Activated T-helper 17 cell treated with anti-CD3 and anti-CD28 coated beads, Interleukin-2, amount 50 U/mL, for 72 hours (primary cell): ENCODE measurements around the gene PSMD9. TPM values are rescaled to one million over a fixed set of nuclear protein-coding genes. Genes with fewer than 3 reads are reported as not detected.

Experiments
- ATAC-seq: fragments of 150-1000 bp; cut with Tn5 transposase; replicated peaks from 2 replicates; pipeline ENCODE4 v1.10.0; 2021; ENCODE audit warnings: mild to moderate bottlenecking, moderate library complexity
- H3K27ac Mint-ChIP-seq: one replicate; pipeline ENCODE4 v1.8.0; 2022; ENCODE audit warnings: mixed read lengths
- H3K27me3 Mint-ChIP-seq: one replicate; pipeline ENCODE4 v1.8.0; 2022; ENCODE audit warnings: mixed read lengths
- H3K36me3 Mint-ChIP-seq: one replicate; pipeline ENCODE4 v1.8.0; 2022; ENCODE audit warnings: low read depth, mild to moderate bottlenecking, mixed read lengths
- H3K4me1 Mint-ChIP-seq: one replicate; pipeline ENCODE4 v1.8.0; 2022; ENCODE audit warnings: mixed read lengths
- H3K4me3 Mint-ChIP-seq: one replicate; pipeline ENCODE4 v1.8.0; 2022; ENCODE audit warnings: mild to moderate bottlenecking, mixed read lengths
- H3K9me3 Mint-ChIP-seq: one replicate; pipeline ENCODE4 v1.8.0; 2022; ENCODE audit warnings: mixed read lengths
- total RNA-seq, 2 donors: library from RNA; stranded (reverse); gene quantifications; one replicate each; pipeline ENCODE4 v1.2.3, GENCODE V29; 2022

Gene PSMD9
- total RNA-seq, 2 donors from 2014 or later = 39.8 to 75.1 TPM

GRCh38 chr12:121966959-121967358 is 78.4 kb downstream of the PSMD9 start:
- Mint-ChIP-seq H3K4me1 (no peaks in the 10 kb centered on the region), H3K27ac (no peak overlapping the region), H3K9me3 (no peaks in the 10 kb centered on the region), H3K36me3 (no peaks in the 10 kb centered on the region), H3K27me3 (no peaks in the 10 kb centered on the region), H3K4me3 (no peak overlapping the region)
- no peak for ATAC-seq

Other genes starting within 250 kb of the PSMD9 start
- gene MORN3, start 219.1 kb upstream of the PSMD9 start, total RNA-seq = 1 to 10 TPM; 1.4 to 2.5 TPM
- 10 to 100 TPM in 1 of 2 donors, 1 to 10 TPM in 1; 8.6 to 13.7 TPM for gene TMEM120B, start 176.0 kb upstream of the PSMD9 start, total RNA-seq
- gene RHOF, start 95.1 kb upstream of the PSMD9 start, total RNA-seq = 100 to 1,000 TPM; 103 to 123 TPM
- 10 to 100 TPM; 14.7 to 23.4 TPM for gene SETD1B, start 84.8 kb upstream of the PSMD9 start, total RNA-seq
- not detected for gene HPD, start 29.9 kb upstream of the PSMD9 start, total RNA-seq
- gene CFAP251, start 29.8 kb downstream of the PSMD9 start, total RNA-seq = 10 to 100 TPM in 1 of 2 donors, 1 to 10 TPM in 1; 1.8 to 12.6 TPM
- gene BCL7A, start 133.1 kb downstream of the PSMD9 start, total RNA-seq = 1 to 10 TPM in 1 of 2 donors, under 1 TPM in 1; 0.82 to 1.1 TPM
- gene MLXIP, start 190.0 kb downstream of the PSMD9 start, total RNA-seq = 10 to 100 TPM; 19.7 to 28.9 TPM